ENCODE data around the gene STARD3.

Gene STARD3

GRCh38 chr17:39672522-39673334 lies 35.8 kb downstream of the STARD3 start:
- DNase-seq (ENCODE audit: low read depth): no peak

GRCh38 chr17:39673335-39674081 lies 36.6 kb downstream of the STARD3 start:
- DNase-seq (ENCODE audit: low read depth): no peak

GRCh38 chr17:39674179-39674578 lies 37.2 kb downstream of the STARD3 start:
- DNase-seq (ENCODE audit: low read depth): no peak

DNA sequence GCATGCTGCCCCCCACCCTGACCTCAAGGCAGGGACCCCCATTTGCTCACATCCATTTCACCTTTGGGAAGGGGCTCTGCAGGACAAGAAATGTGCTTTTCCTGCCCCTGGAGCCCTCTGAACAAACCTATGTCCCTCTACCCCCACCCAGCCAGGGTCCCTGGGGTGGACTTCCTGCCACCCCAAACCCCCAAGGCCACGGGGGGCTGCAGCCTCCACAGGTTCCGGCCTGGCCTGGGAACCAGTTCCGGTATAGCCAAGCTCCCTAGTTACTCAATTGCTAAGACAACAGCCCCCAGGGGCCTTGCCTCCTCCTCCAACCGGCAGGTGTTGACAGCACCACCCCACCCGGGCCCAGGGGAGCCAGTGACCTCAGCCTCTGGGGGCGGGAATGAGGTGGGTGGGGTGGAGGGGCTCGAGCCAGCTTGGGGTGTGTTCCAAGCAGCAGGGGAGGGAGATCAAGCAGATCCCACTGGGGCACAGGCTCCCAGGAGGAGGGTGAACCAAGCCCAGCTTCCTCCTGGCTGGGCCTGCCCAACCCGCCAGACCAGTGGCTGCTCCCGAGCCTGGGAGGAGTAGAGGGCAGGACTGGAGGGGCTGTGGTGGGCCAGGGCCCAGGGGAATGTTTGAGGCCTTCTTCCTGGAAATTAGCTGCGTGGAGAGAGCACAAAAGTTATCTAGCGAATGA lies 37.9 kb downstream of the STARD3 start:
- DNase-seq (ENCODE audit: low read depth): no peak

DNA sequence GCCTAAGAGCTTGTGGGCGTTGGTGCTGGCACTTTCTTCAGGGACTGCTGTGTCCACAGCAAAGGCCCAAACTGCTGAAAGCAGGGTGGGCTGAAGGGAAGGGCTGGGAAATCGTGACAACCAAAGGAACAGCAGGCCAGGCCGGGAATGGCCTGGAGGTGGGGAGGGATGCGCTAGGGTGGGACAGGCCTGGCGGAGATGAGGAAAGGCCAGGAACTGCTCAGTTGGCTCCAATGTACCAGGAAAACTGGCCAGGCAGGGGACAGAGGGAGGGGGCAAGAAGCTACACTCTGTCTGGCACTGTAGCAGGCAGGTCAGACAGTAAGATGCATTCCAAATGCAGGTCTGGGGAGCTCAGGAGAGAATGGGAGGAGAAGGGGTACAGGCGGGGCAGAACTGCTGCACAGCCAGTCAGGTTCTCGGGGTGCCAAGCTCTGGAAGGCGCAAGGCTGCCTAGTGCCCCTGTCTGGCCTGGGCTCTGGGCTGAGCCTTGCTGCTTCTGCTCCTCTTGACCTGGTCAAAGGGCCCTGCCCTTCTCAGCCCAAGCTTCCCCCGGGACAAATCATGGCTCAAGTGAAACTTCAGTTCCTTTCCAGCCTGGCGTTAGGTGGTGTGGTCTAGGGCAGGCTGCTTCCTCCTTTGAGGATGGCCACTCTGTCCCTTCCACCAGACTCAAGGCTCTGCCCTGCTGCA lies 38.6 kb downstream of the STARD3 start:
- no peak for DNase-seq (ENCODE audit: low read depth)

GRCh38 chr17:39676198-39676819 lies 39.4 kb downstream of the STARD3 start:
- no peak for DNase-seq (ENCODE audit: low read depth)

DNA sequence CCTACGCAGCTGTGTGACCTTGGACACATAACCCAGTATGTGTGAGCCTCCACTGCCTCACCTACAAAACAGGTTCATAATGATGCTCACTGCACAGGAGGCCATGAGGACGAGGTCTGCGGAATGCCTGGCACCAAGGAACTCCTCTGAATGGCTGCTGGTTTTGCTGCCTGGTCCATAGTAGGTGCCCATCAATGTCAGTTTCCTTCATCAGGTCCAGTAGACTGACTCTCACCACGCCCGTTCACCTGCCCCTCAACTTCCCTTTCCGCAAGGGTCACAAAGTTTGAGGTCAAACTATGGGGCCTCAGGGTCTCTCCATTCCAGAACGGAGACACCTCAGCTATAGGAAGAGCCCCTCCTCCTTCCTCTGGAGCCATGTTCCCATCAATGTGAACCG lies 40.1 kb downstream of the STARD3 start:
- DNase-seq (ENCODE audit: low read depth): no peak

- no peak for DNase-seq (ENCODE audit: low read depth)
These were observed 40.8 kb downstream of the STARD3 start for GRCh38 chr17:39677542-39678339.

DNA sequence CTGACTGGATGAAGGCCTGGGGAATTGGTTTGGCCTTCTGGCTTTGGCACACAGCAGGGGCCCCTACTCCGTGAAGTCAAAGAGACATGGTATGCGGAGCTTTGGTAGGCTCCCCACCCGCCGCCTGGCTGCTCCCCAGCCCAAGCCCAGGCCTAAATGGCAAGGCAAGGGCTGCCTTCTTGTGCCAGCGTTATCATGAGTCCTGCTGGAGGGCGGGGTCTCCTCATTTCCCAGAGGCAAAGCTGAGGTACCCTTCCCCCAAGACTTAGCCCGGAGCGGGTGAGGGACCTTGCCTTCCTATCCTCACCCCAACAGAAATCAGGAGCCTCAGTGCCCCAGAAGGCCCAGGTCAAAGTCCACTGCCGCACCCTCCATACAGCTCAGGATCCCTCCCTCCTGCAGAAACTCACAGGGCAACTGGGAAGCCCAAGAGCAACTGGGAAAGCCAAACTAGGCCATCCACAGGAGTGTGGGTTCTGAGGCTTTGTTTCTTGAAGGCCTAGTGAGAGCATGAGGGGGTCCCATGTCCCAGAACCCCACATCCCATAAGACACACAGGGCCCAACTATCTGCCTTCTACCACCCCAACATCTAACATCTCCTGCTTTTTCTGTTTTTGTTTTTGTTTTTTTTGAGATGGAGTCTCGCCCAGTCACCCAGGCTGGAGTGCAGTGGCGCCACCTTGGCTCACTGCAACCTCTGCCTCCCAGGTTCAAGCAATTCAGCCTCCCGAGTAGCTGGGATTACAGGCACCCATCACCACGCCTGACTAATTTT lies 41.6 kb downstream of the STARD3 start:
- no peak for DNase-seq (ENCODE audit: low read depth)

GRCh38 chr17:39679521-39680192 lies 42.7 kb downstream of the STARD3 start:
- no peak for DNase-seq (ENCODE audit: low read depth)

- no peak for DNase-seq (ENCODE audit: low read depth)
These were observed 46.5 kb downstream of the STARD3 start for GRCh38 chr17:39683295-39683939.

DNA sequence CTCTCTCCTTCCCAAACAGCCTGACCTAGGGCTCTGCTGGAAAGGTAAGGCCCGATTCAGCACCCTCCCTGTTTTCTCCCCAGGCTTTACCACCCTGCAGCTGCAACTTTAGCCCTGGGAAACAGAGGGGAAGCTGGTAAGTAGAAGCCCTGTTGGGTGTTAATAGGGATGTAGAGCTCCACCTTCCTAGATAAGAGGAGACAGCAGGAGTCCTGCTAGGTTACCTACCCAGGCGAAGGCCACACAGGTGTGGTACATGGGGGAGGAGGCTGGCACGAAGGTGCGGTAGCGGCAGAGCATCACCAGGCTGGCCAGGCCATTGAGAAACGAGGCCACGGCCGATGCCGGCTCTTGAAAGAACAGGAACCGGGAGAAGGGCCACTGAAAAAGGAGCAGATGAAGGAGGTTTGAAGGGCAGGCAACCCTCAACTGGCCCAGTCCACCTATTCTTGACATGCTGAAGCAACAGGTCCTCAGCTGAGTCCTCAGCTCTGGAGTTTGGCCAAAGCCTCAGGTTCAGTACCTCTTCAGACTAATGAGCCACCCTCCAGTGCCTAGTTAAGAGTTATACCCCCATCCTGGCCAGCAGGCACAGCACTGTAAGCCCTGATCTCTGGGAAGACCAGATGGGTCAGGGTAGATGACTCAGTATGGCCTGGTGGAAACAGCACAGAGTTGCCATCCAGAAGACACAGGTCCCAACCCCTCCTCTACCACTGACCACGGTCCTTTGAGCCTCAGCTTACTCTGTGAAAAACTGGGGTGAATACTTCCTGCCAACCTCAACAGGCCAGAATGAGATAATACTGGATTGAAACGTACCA lies 47.6 kb downstream of the STARD3 start:
- no peak for DNase-seq (ENCODE audit: low read depth)

DNA sequence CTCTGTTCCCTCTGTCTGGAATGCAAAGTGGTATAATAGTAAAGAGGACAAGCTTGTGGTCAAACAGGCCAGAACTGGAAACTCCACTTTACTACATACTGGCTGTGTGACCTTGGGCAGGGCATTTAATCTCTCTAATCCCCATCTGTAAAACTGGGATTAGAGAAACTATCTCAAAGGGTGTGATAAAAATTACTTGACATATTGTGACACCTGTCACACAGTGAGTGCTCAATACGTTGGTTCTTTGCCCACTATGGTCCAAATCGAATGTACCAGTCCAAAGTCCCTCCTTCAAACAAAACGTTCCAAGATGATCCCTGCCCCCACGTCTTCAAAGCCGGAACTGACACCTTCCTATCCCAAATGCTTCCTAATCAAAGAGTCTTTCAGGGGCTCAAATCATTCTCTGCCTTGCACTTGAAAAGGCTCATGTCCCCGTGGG lies 50.2 kb downstream of the STARD3 start:
- no peak for DNase-seq (ENCODE audit: low read depth)

DNA sequence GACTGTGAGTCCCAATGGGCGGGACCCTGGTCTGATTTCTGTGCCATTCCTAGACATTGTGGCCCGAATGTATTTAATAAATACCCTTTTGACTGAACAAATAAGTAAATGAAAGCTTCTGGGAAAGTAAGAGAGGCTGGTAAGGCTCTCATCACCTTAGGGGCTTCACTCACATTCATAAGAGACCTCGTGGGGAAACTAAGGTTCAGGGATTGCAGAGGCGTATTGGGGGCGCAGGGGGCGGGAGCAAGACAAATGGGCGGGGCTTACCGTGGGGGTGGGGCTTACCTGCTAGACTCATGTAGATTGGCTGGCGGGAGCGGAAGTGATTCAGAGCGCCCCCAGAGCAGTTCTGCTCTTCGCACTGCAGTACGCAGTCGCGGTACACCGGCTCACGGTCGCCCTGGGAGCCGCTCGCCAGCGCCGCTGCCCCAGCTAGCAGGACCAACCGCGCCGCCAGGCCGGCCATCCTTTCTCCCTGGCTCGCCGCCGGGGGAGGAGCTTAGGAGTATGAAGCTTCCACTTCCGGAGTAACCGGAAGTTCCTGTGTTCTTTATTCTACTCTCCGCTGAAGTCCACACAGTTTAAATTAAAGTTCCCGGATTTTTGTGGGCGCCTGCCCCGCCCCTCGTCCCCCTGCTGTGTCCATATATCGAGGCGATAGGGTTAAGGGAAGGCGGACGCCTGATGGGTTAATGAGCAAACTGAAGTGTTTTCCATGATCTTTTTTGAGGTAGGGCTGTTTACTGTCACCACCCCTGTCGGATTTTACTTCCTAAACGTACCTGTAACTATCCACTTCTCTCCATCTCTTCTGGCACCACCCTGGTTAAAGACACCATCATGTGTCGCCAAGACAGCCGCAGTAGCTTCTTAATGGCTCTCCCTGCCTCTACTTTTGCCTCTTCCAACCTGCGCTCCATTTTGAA lies 50.9 kb downstream of the STARD3 start, which contains the start of gene PGAP3:
PGAP3 (minus strand) TSS at position 512 of the 929 bp plus-strand sequence; CDS start at position 469, 43 bp downstream.
- peak; percentile 93 for DNase-seq (ENCODE audit: low read depth)

DNA sequence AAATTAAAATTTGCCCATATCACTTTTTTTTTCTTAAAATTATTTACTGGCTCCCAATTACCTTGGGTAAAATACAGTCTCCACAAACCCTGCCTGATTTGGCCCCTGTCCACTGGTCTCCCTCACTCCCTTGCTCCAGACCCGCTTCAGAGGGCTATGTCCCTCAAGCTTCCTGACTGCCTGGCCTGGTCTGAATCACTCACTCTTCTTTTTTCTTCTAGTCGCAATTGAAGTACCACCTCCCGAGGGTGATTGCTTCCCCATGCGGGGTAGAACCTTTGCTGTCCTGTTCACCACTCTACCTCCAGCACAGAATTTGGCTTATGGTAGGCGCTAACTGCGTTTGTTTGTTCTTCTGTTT lies 51.5 kb downstream of the STARD3 start:
- DNase-seq (ENCODE audit: low read depth): peak; percentile 25

- DNase-seq (ENCODE audit: low read depth): no peak
These were observed 52.0 kb downstream of the STARD3 start for GRCh38 chr17:39688945-39689344.

- DNase-seq (ENCODE audit: low read depth): no peak
These were observed 57.6 kb downstream of the STARD3 start for GRCh38 chr17:39694593-39694992.

Measured in iris pigment epithelial cell (primary cell).